HG03378 (cell line): Measurements from ENCODE around the gene GRIP2.
"Not testable (repeated sequence)": the region's sequence is repeated elsewhere in the genome, so short reads cannot be mapped to it uniquely, and the experiment has no call there.

ENCODE experiments used
- ATAC-seq: cut with Tn5 transposase; IDR thresholded peaks from one replicate; pipeline ENCODE4 v1.9.1; 2021; ENCODE audit warnings: mild to moderate bottlenecking, moderate library complexity; ENCODE audit not compliant: unreplicated experiment

GRIP2 gene

GRCh38 chr3:14522768-14523167 lies 17.4 kb downstream of the GRIP2 start:
- no peak for ATAC-seq

- no peak for ATAC-seq
Measured at GRCh38 chr3:14522129-14522691, 17.9 kb downstream of the GRIP2 start.

- ATAC-seq: no peak
Measured at GRCh38 chr3:14521611-14522010, 18.5 kb downstream of the GRIP2 start.

- ATAC-seq: no peak
Measured at GRCh38 chr3:14520967-14521366, 19.2 kb downstream of the GRIP2 start.

GRCh38 chr3:14520149-14520548 lies 20.0 kb downstream of the GRIP2 start:
- ATAC-seq: no peak

GRCh38 chr3:14519406-14519805 lies 20.7 kb downstream of the GRIP2 start:
- ATAC-seq: no peak

GRCh38 chr3:14518893-14519292 lies 21.2 kb downstream of the GRIP2 start:
- no peak for ATAC-seq

- ATAC-seq: no peak
Measured at GRCh38 chr3:14518432-14518802, 21.7 kb downstream of the GRIP2 start.

GRCh38 chr3:14517601-14518431 lies 22.3 kb downstream of the GRIP2 start:
- no peak for ATAC-seq

GRCh38 chr3:14516738-14517345 lies 23.3 kb downstream of the GRIP2 start:
- no peak for ATAC-seq

GRCh38 chr3:14515526-14515925 lies 24.6 kb downstream of the GRIP2 start:
- ATAC-seq: not testable (repeated sequence)

GRCh38 chr3:14514323-14514720 lies 25.8 kb downstream of the GRIP2 start:
- no peak for ATAC-seq

- no peak for ATAC-seq
Measured at GRCh38 chr3:14513566-14514322, 26.4 kb downstream of the GRIP2 start.

- ATAC-seq: no peak
Measured at GRCh38 chr3:14512942-14513327, 27.2 kb downstream of the GRIP2 start.

GRCh38 chr3:14512281-14512941 lies 27.7 kb downstream of the GRIP2 start:
- no peak for ATAC-seq

GRCh38 chr3:14511623-14512280 lies 28.4 kb downstream of the GRIP2 start:
- ATAC-seq: no peak

- no peak for ATAC-seq
Measured at GRCh38 chr3:14510838-14511622, 29.1 kb downstream of the GRIP2 start.

- ATAC-seq: no peak
Measured at GRCh38 chr3:14509796-14510100, 30.4 kb downstream of the GRIP2 start.

- ATAC-seq: no peak
Measured at GRCh38 chr3:14508966-14509795, 31.0 kb downstream of the GRIP2 start.
